Left renal pelvis (tissue), 4 donors: ENCODE measurements around the gene PIK3C3. TPM values are rescaled to one million over a fixed set of nuclear protein-coding genes. Genes with fewer than 3 reads are reported as not detected.

ENCODE experiments used
- DNase-seq, 4 donors: peaks; one replicate each; pipeline ENCODE4 v3.0.0-alpha.2; 2013; ENCODE audit warnings: low read depth in 4 of 4, low spot score in 3 of 4
- polyA plus RNA-seq, 4 donors: library from polyadenylated mRNA; unstranded; fragments of 120-200 nt; gene quantifications; one replicate each; pipeline ENCODE4 v1.2.1, GENCODE V29; 2013; ENCODE audit not compliant: insufficient read length in 4 of 4

PIK3C3 gene
- polyA plus RNA-seq, 4 donors, result 59.5 to 81.8 (median 70.9) TPM

DNA sequence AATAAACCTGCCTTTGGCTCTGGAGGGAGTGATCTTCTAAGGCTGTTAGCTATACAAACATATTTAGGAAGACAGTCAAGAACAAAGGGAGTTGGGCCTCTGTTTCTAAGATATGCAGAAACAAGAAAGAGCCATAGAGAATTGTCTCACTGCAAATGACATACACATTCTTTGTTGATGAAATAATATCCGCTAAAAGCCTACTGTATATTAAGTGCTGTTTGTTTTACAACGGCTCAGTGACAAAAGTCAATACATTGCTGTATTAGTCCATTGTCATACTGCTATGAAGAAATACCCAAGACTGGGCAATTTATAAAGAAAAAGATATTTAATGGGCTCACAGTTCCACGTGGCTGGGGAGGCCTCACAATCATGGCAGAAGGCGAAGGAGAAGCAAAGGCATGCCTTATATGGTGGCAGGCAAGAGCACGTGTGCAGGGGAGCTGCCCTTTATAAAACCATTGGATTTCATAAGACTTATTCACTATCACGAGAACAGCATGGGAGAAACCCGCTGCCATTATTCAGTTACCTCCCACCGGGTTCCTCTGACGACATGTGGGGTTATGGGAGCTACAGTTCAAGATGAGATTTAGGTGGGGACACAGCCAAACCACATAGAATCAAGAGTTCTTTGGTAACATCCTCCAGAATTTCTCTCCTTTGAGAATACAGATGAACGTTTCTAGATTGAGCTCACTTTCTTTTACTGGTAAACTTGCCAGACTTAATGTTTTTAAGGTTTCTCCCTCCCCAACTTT lies 157.8 kb downstream of the PIK3C3 start:
- DNase-seq, result no peak

GRCh38 chr18:42113529-42114191 lies 158.6 kb downstream of the PIK3C3 start:
- DNase-seq, result no peak

GRCh38 chr18:42114310-42114943 lies 159.4 kb downstream of the PIK3C3 start:
- peak; percentile 64 to 77 (median 74) for DNase-seq

GRCh38 chr18:42126586-42126985 lies 171.6 kb downstream of the PIK3C3 start:
- DNase-seq, result no peak

DNA sequence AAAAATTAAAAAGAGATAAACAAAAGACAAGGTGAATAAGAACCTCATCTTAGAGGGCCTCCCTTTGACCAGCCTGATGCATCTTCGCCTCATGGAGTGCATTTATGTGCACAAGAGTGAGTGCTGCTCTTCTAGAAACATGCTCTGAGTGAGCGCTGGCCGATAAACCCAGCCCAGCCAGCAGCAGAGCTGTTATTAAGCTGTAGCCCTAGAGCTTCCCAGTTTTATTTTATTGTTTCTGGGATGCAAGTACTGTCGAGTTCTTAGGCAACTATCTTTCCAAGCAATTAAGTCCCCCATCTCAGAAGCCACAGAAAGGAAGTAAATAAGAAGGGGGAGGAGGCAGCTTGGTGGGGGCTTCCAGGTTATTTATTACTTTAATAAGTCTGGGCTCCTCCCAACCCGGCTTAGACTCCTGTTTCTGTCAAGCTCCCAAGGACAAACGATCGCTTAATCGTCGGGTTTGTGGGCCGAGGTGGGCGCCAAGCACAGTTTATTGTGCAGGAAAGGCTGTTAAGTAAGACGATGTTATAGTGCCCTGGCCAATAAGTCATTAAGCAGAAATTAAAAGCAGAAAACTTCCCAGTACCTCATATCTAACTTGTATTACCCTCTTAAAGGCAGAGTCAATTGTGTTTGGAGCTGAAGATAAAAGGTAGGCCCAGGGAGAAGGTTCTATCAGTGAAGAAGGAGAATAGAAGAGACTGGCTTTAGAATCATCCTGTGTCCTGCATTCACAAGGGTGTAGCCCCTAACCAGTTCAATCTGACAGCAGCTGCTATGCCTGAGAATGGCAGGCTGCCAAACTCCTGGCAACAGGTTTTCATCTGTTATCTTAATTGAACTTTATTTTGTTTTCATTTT lies 176.3 kb downstream of the PIK3C3 start:
- DNase-seq, result peak; percentile 38 to 72 (median 46)

- no peak for DNase-seq
Measured at GRCh38 chr18:42131930-42132244, 176.9 kb downstream of the PIK3C3 start.
